Measurements from ENCODE around the gene HNRNPUL1. TPM values are rescaled to one million over a fixed set of nuclear protein-coding genes. Genes with fewer than 3 reads are reported as not detected.

The HNRNPUL1 gene
- polyA plus RNA-seq, 4 donors, result 76.3 to 139 (median 99.1) TPM

- Histone ChIP-seq H3K4me3 (ENCODE audit: low read depth in 1 of 3, low read length in 3 of 3) (peak overlapping the region in 1 of 3 donors; percentile 22), H3K36me3 (ENCODE audit: control insufficient read depth in 3 of 3, insufficient read depth in 2 of 3, low read depth in 1 of 3, low read length in 3 of 3) (peaks cover under 1 to 45% (median 2%) of the 10 kb centered on the region in 3 donors), H3K4me1 (ENCODE audit: control insufficient read depth in 3 of 3, insufficient read depth in 2 of 3, low read depth in 1 of 3, low read length in 2 of 3) (peaks cover 0 to 47% (median 7%) of the 10 kb centered on the region in 3 donors), H3K27me3 (ENCODE audit: control insufficient read depth in 3 of 3, insufficient read depth in 3 of 3, low read length in 3 of 3) (peaks cover 0 to 31% (median 0%) of the 10 kb centered on the region in 3 donors), H3K27ac (ENCODE audit: low read depth in 1 of 3, low read length in 2 of 3) (peak overlapping the region; percentile 29 to 53 (median 32)), H3K9me3 (ENCODE audit: control insufficient read depth in 2 of 2, insufficient read depth in 1 of 2, low read depth in 1 of 2, low read length in 1 of 2) (no peaks in the 10 kb centered on the region)
- DNase-seq, result peak in 1 of 2 donors; percentile 36
- FAIRE-seq, result no peak
- WGBS, 3 donors, result 9 to 30% (median 20%) methylated on average over 10 of the region's 10 CpGs
These were observed 61.4 kb downstream of the HNRNPUL1 start for GRCh38 chr19:41325640-41325946.

- WGBS, 3 donors, result 10 to 28% (median 24%) methylated on average over 25 to 30 of the region's 30 CpGs
- Histone ChIP-seq H3K4me1 (ENCODE audit: control insufficient read depth in 3 of 3, insufficient read depth in 2 of 3, low read depth in 1 of 3, low read length in 2 of 3) (peaks cover 0 to 47% (median 7%) of the 10 kb centered on the region in 3 donors), H3K4me3 (ENCODE audit: low read depth in 1 of 3, low read length in 3 of 3) (peak overlapping the region in 1 of 3 donors; percentile 22), H3K27ac (ENCODE audit: low read depth in 1 of 3, low read length in 2 of 3) (peak overlapping the region; percentile 29 to 53 (median 32)), H3K9me3 (ENCODE audit: control insufficient read depth in 2 of 2, insufficient read depth in 1 of 2, low read depth in 1 of 2, low read length in 1 of 2) (no peaks in the 10 kb centered on the region), H3K27me3 (ENCODE audit: control insufficient read depth in 3 of 3, insufficient read depth in 3 of 3, low read length in 3 of 3) (peaks cover 0 to 34% (median 0%) of the 10 kb centered on the region in 3 donors), H3K36me3 (ENCODE audit: control insufficient read depth in 3 of 3, insufficient read depth in 2 of 3, low read depth in 1 of 3, low read length in 3 of 3) (peaks cover 2 to 40% (median 6%) of the 10 kb centered on the region in 3 donors)
- no peak for FAIRE-seq
- DNase-seq, result peak in 1 of 2 donors; percentile 51
These were observed 62.0 kb downstream of the HNRNPUL1 start for GRCh38 chr19:41325947-41326706.

DNA sequence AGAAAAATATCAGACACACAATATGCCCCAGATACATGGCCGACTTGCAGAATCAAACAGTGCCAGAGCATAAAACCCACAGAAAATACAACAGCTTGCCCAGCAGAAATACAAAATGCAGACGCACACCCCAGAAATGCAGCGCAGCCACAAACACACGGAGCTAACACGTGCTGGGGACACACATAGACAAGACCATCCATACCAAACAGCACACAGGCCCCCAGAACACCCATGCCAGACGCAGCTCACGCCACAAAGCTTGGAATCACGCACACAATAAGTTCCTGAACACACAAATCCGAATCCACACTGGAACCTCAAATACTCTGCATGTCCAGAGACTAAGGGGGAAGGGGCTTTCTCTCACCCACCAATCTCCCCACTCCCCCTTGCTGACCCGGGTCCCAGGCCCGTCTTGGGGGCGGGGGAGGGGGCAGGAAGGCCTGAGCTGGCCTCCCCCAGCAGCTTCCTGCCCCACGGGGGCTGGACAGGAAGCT is 63.0 kb downstream of the HNRNPUL1 start:
- FAIRE-seq, result no peak
- H3K4me1 ChIP-seq (ENCODE audit: control insufficient read depth in 3 of 3, insufficient read depth in 2 of 3, low read depth in 1 of 3, low read length in 2 of 3), result peaks cover 0 to 47% (median 7%) of the 10 kb centered on the region in 3 donors
- H3K4me3 ChIP-seq (ENCODE audit: low read depth in 1 of 3, low read length in 3 of 3), result peak overlapping the region in 2 of 3 donors; percentile 21 to 28

GRCh38 chr19:41327576-41328156 is 63.5 kb downstream of the HNRNPUL1 start:
- H3K36me3 ChIP-seq (ENCODE audit: control insufficient read depth in 3 of 3, insufficient read depth in 2 of 3, low read depth in 1 of 3, low read length in 3 of 3), result peaks cover 0 to 34% (median 6%) of the 10 kb centered on the region in 3 donors
- peaks cover 0 to 45% (median 0%) of the 10 kb centered on the region in 3 donors for H3K27me3 ChIP-seq (ENCODE audit: control insufficient read depth in 3 of 3, insufficient read depth in 3 of 3, low read length in 3 of 3)
- FAIRE-seq (no peak), DNase-seq (peak; percentile 80)
- WGBS, 3 donors, result 1 to 23% (median 2%) methylated on average over 27 to 33 of the region's 33 CpGs
- peaks cover 0 to 47% (median 6%) of the 10 kb centered on the region in 3 donors for H3K4me1 ChIP-seq (ENCODE audit: control insufficient read depth in 3 of 3, insufficient read depth in 2 of 3, low read depth in 1 of 3, low read length in 2 of 3)
- no peaks in the 10 kb centered on the region for H3K9me3 ChIP-seq (ENCODE audit: control insufficient read depth in 2 of 2, insufficient read depth in 1 of 2, low read depth in 1 of 2, low read length in 1 of 2)
- H3K27ac ChIP-seq (ENCODE audit: low read depth in 1 of 3, low read length in 2 of 3), result peak overlapping the region; percentile 0 to 83 (median 63)
- peak overlapping the region in 2 of 3 donors; percentile 21 to 28 for H3K4me3 ChIP-seq (ENCODE audit: low read depth in 1 of 3, low read length in 3 of 3)

More for the DNA sequence above, 63.0 kb downstream of the HNRNPUL1 start:
- 12 to 33% (median 16%) methylated on average over 13 of the region's 13 CpGs for WGBS, 3 donors
- Histone ChIP-seq H3K36me3 (ENCODE audit: control insufficient read depth in 3 of 3, insufficient read depth in 2 of 3, low read depth in 1 of 3, low read length in 3 of 3) (peaks cover 0 to 39% (median 6%) of the 10 kb centered on the region in 3 donors), H3K9me3 (ENCODE audit: control insufficient read depth in 2 of 2, insufficient read depth in 1 of 2, low read depth in 1 of 2, low read length in 1 of 2) (no peaks in the 10 kb centered on the region), H3K27me3 (ENCODE audit: control insufficient read depth in 3 of 3, insufficient read depth in 3 of 3, low read length in 3 of 3) (peaks cover 0 to 44% (median 0%) of the 10 kb centered on the region in 3 donors), H3K27ac (ENCODE audit: low read depth in 1 of 3, low read length in 2 of 3) (peak overlapping the region in 2 of 3 donors; percentile 0 to 83)
- DNase-seq, result no peak

GRCh38 chr19:41328157-41328841 is 64.1 kb downstream of the HNRNPUL1 start:
- Histone ChIP-seq H3K27me3 (ENCODE audit: control insufficient read depth in 3 of 3, insufficient read depth in 3 of 3, low read length in 3 of 3) (peaks cover 0 to 45% (median 0%) of the 10 kb centered on the region in 3 donors), H3K4me1 (ENCODE audit: control insufficient read depth in 3 of 3, insufficient read depth in 2 of 3, low read depth in 1 of 3, low read length in 2 of 3) (peaks cover 0 to 42% (median 4%) of the 10 kb centered on the region in 3 donors), H3K4me3 (ENCODE audit: low read depth in 1 of 3, low read length in 3 of 3) (peak overlapping the region in 1 of 3 donors; percentile 28), H3K9me3 (ENCODE audit: control insufficient read depth in 2 of 2, insufficient read depth in 1 of 2, low read depth in 1 of 2, low read length in 1 of 2) (no peaks in the 10 kb centered on the region), H3K36me3 (ENCODE audit: control insufficient read depth in 3 of 3, insufficient read depth in 2 of 3, low read depth in 1 of 3, low read length in 3 of 3) (peaks cover 0 to 28% (median 6%) of the 10 kb centered on the region in 3 donors), H3K27ac (ENCODE audit: low read depth in 1 of 3, low read length in 2 of 3) (peak overlapping the region; percentile 0 to 83 (median 63))
- FAIRE-seq (no peak), DNase-seq (peak in 1 of 2 donors; percentile 55)
- WGBS, 3 donors, result 7 to 36% (median 14%) methylated on average over 22 of the region's 22 CpGs

DNA sequence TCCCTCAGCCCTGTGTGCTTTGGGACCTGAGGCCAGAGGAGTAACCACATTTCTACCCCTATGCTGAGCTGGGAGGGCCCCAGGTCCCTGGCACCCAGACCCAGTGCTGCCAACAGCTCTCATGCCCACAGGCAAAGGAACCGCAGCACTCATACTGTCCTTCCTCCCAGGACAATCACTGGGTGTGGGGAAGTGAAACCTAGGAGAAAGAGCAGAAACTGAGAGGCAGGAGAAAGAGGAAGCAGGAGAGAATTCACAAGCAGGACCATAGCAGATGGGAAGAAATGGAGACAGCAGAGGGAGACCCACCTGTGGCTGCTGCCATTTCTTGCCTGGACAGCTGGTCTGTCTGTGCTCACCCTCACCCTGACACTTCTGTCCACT is 64.7 kb downstream of the HNRNPUL1 start:
- Histone ChIP-seq H3K27ac (ENCODE audit: low read depth in 1 of 3, low read length in 2 of 3) (peak overlapping the region in 1 of 3 donors; percentile 83), H3K4me3 (ENCODE audit: low read depth in 1 of 3, low read length in 3 of 3) (no peak overlapping the region), H3K27me3 (ENCODE audit: control insufficient read depth in 3 of 3, insufficient read depth in 3 of 3, low read length in 3 of 3) (peaks cover 0 to 45% (median 0%) of the 10 kb centered on the region in 3 donors), H3K4me1 (ENCODE audit: control insufficient read depth in 3 of 3, insufficient read depth in 2 of 3, low read depth in 1 of 3, low read length in 2 of 3) (peaks cover 0 to 39% (median 4%) of the 10 kb centered on the region in 3 donors), H3K36me3 (ENCODE audit: control insufficient read depth in 3 of 3, insufficient read depth in 2 of 3, low read depth in 1 of 3, low read length in 3 of 3) (peaks cover 0 to 23% (median 6%) of the 10 kb centered on the region in 3 donors), H3K9me3 (ENCODE audit: control insufficient read depth in 2 of 2, insufficient read depth in 1 of 2, low read depth in 1 of 2, low read length in 1 of 2) (no peaks in the 10 kb centered on the region)
- 31 to 60% (median 50%) methylated on average over 1 of the region's 1 CpG for WGBS, 3 donors
- FAIRE-seq (no peak), DNase-seq (no peak)

DNA sequence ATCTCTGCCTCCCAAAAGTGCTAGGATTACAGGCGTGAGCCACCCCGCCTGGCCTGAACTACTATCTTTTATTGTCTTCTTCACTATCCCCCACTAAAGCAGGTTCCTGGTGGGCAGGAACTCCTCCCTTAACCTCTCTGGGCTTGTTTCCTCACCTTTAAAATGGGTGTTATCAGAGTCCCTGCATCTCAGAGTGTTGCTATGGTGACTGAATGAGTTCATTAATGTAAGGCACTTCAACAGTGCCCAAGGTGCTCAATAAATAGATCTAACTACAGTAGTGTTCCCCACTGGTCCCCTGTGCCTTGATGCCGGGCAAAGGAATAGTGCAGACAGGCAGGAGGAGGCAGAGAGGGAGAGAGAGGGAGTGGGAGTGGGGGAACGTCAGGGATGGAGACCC is 66.3 kb downstream of the HNRNPUL1 start:
- no peak overlapping the region for H3K27ac ChIP-seq (ENCODE audit: low read depth in 1 of 3, low read length in 2 of 3)

More for the DNA sequence above, 66.3 kb downstream of the HNRNPUL1 start:
- no peak overlapping the region for H3K4me3 ChIP-seq (ENCODE audit: low read depth in 1 of 3, low read length in 3 of 3)
- WGBS, 3 donors, result 63 to 81% (median 69%) methylated on average over 3 to 4 of the region's 4 CpGs
- H3K4me1 ChIP-seq (ENCODE audit: control insufficient read depth in 3 of 3, insufficient read depth in 2 of 3, low read depth in 1 of 3, low read length in 2 of 3), result peaks cover 0 to 28% (median 4%) of the 10 kb centered on the region in 3 donors
- H3K36me3 ChIP-seq (ENCODE audit: control insufficient read depth in 3 of 3, insufficient read depth in 2 of 3, low read depth in 1 of 3, low read length in 3 of 3), result peaks cover 0 to 20% (median 6%) of the 10 kb centered on the region in 3 donors
- no peaks in the 10 kb centered on the region for H3K9me3 ChIP-seq (ENCODE audit: control insufficient read depth in 2 of 2, insufficient read depth in 1 of 2, low read depth in 1 of 2, low read length in 1 of 2)
- FAIRE-seq, result no peak
- peaks cover 0 to 40% (median 0%) of the 10 kb centered on the region in 3 donors for H3K27me3 ChIP-seq (ENCODE audit: control insufficient read depth in 3 of 3, insufficient read depth in 3 of 3, low read length in 3 of 3)
- no peak for DNase-seq
